GM20431 (cell line): Measurements from ENCODE around the gene PTPRU.

Experiments
- in situ Hi-C: fragments of 300-500 bp; cut with MseI, MboI; formaldehyde crosslinking; loops from one replicate; pipeline ENCODE4 v1.15.0; 2020; ENCODE audit warnings: low sequenced_read_pairs; ENCODE audit not compliant: unreplicated experiment

PTPRU gene

DNA sequence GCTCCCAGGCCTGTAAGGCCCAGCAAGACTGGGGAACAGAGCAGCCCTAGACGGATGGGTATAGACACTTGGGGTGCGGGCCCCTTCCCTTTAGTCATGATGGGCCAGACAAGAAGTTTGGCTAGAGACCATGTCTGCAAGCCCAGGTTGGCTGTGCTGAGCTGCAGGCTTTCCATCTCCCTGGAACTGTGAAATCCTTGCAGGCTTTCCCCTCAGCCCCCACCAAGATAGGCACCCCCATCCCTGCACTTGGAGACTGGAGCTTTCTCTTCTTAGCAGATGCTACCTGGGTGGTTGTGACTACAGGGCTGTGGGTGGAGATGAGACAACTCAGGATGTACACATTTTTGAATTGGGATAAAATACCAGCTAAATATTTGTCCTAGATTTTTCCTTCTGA is 110.3 kb downstream of the PTPRU start:
- in situ Hi-C loops, result no loop called here

DNA sequence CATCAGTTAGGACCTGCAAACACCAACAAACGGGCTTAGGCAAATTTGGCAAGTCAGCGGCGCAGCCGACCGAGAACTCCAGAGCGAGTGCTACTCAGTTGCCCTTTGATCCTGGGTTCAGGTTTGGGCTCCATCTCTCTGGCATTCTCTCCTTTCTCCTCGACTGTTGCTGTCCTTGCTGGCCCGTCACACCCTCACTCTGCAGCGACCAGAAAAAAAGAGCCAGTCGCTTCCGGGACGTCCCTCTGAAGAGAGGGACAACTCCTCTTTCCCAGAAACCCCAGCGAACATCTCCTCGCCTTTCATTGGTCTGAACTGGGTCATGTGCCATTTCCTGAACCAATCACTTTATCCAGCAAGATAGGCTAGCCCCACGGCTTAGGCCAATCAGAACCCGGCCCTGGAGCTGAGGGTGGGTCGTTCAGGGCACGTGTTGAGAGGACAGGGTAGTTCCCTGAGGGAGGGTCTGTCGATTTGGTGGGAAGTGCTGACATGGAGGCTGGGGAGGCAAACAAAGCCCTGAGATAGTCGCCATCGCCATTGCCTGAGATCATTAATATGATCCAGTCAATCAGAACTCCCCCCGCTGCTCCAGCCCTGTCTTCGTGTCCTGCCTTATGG is 113.7 kb downstream of the PTPRU start:
- in situ Hi-C loops, result no loop called here

DNA sequence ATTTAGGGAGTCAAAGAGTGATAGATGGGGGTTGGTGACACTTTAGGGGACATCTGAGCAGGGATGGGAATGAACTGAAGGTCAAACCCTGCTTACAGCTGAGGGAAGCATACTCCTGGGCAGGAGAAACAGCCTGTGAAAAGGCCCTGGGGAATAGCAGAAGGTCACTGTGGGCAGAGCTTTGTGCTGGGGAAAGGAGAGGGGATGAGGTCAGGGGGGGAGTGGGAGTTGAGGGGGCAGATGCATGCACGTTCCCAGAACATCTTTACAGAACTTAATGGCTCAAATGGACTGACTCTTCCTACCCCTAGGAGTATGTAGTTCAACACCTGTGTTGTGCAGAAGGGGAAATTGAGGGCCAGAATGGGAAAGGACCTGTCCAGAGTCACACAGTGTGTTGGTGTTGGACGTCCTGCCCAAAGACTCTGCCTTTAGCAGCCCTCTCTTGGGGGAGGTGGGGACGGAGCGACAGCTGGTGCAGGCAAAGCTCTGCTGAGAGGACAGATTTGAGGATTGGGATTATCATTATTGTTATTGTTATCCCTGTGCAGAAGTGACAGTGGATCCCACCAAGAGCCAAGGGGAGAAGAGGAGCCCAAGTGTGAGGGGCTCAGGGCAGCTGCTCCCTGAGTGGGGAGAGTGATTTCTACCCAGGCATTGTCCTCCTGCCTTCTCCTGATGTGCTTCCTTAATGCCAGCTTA is 116.5 kb downstream of the PTPRU start:
- in situ Hi-C loops, result no loop called here

DNA sequence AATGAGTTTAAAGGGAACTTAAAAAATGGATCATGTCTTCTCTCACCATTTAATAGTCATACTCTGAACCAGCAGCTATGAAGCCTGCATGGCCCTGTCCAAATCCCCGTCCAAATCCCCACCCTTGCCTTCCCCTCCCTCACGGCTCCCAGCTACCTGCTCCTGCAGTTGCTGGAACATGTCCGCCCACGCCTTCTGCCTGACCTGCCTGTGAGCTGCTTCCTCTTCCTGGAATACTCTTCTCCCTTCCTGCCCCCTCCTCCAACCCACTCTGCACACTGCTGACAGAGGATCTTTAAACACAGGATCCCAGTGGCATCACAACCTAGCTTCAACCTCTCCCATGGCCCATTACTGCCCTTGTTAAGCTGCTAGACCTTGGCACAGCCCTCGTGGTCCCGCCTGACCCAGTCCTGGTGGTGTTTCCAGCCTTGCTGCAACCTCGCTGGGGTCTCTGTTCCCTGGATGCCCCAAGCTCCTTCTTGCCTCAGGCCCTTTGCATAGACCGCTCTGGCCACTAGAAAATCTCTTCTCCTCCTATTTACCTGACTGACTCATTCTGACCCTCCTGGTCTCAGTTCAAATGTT is 118.3 kb downstream of the PTPRU start:
- in situ Hi-C loops, result no loop called here

DNA sequence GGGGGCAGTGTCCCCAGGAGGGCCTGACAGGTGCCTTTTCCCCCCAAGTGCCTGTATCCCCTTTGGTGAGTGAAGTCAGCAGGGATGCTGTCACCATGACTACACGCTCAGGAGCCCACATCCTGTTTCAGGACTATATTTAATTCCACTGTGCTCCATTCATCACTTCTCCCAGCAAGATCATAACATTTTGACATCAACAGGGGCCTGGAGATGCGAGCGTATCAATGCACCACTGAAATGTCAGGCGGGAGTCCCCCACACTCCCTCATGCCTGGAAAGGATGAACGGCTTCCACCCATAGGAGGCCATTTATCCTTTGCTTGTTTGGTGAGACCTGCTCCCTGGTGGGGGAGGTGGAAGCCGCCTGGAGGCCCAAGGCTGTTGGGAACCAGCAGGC is 119.1 kb downstream of the PTPRU start:
- in situ Hi-C loops, result no loop called here

DNA sequence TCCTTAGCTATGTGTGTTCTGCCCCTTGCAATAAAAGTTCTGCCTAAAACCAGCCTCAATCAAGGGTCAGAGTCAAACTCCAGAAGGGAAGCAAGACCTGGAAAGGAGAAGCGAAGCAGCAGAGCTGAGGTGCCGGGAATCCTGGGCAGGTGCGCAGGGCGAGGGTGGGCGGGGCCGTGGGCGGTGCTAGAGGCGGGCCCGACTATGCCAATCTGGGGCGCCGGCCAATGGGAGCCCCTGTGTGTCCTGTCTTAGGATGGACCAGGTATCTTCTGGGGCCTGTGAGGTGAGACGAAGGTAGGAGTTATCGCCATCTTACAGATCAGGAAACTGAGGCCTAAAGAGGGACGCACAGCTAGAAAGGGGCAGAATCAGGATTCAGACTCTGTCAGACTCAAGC is 120.3 kb downstream of the PTPRU start:
- in situ Hi-C loops, result no loop called here

DNA sequence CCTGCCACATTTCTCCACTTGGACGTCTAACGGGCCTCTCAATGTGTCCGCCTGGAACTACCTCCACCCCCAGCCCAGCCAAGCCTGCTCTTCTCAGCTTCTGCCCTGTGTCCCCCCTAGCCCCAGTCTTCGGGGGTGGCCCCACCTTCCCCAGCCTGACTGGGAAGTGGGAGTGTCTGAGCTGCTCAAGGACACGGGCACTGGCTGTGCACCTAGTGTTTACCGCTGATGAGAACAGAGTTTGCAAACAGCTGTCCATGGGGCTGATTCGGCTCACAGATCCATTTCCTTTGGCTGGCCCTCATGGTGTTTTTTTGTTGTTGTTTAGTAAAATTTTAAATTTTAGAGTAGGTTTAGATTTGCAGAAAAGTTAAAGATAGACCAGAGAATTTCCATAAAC is 121.1 kb downstream of the PTPRU start:
- in situ Hi-C loops, result no loop called here

DNA sequence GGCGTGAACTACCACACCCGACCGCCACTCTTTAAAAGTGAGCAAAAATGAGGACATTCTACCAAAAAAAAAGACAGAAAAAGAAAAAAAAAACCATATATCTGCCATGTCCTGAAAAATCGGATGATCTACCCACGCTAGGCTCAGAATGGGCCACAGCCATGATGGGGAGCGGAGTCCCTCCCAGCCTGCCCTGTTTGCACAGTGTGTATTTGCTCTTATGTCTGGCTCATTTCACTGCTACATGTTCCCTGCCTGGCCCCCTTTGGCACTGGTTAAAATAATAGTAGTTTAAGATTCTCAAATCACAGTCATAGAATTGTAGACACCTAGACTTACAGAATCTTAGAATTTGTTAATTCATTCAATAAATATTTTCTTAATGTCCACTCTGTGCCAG is 121.9 kb downstream of the PTPRU start:
- in situ Hi-C loops, result no loop called here

DNA sequence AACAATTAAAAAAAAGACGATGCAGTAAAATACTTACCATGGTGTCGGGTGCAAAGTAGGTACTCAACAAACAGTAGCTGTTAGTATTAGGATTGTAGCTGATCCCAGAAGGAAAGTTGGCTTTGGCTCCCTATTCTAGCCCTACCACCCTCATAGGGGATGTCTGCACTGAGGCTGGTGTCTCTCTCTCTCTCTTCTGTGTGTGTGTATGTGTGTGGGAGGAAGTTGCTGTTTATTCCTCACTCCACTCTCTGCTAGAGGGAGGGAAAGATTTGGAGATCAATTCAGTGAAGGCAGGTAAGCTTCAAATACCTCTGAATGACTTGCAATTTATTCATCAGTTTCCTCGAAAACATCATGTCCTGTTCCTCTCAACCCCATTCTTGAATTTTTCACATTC is 124.4 kb downstream of the PTPRU start:
- in situ Hi-C loops, result no loop called here

DNA sequence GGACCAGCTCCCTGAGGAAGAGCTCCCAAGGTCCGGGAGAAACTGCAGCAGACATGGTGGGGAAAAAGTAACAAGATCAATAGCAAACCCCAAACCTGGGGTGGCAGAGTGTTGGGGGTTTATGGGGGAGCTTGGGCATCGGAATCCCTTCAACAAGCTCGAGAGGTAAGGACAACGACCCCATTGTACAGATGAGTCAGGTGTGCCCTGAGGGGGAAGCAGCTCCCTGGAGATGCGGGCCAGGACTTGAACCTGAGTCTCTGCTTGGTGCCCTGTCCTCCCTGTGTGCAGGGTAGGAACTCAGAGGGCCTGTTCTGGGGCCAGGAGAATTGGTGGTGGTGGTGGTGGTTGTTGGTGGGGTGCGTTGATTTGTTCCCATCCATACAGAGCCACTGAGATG is 125.4 kb downstream of the PTPRU start:
- in situ Hi-C loops, result no loop called here

DNA sequence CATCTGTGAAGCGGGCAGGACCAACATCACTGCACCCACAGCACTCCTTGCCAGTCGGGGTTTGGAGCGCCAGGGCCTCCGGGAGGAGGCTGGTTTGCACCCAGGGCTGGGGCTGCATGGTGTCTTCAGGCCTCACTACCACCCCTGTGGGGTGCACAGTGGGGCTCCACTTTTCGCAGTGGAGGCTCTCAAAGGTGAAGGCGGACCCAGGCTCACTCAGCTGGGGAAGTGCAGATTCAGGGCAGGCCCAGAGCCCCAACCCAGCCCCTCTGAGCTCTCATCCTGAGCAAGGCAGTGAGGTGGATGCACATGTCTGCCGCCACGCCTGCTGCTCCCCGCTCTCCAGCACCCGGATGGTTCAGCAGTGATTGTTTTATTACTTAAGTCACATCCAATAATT is 125.8 kb downstream of the PTPRU start:
- in situ Hi-C loops, result no loop called here

DNA sequence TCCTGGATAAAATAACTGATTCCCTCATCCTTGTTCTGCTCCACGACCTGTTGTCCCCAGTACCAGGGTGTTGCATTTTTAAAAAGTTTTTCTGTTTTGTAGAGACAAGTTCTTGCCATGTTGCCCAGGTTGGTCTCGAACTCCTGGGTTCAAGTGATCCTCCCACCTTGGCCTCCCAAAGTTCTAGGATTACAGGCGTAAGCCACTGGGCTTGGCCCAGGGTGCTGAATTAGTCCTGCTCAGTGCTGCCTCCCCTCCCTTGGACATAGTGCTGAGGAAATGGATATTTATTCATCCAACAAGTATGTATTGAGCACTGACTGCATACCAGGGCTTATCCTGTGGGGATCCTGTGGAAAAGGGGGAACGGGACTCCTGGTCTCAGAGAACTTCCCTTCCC is 126.4 kb downstream of the PTPRU start:
- in situ Hi-C loops, result no loop called here

DNA sequence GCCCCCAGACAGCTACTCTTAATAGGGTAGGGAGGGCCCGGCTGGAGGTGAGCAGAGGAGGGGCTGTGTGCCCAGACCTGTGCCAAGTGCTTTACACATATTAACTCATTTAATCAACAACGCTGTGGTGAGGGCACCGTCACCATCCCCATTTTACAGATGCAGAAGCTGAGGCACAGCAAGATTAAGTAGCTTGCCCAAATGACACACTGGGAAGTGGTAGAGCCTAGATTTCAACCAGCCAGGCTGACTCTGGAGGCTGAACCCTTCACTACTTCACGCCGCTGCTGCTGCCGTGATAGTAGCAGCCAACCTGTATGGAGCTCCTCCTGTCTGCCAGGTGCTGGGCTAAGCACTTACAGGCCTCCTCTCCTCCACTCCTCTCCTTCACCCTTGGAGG is 127.2 kb downstream of the PTPRU start:
- in situ Hi-C loops, result no loop called here

DNA sequence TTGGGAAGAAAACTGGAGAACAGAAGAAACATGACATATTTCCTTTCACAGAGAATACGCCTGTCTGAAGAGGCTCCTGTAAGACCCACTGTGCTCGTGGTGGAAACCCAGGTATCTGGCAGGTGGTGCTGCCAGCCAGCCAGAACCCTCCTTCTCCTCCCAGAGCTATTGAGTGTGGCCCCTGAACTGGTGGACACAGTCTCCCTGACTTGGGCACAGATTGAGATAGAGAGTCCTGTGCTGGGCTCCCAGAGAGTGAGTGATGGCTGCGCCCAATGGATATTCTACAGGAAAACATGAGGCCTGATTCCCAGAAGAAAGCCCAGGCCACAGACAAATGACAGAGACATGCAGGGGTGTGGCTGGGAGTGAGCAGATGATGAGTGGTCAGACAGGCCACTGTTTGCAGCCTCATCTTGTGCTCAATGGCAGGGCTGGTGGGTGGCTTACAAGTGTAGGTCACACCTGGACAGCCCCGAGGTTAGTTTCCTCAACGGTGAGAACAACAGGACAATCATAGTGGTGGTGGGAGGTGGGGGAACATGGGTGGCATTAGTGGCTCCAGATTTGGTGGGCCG is 127.9 kb downstream of the PTPRU start:
- in situ Hi-C loops, result no loop called here

DNA sequence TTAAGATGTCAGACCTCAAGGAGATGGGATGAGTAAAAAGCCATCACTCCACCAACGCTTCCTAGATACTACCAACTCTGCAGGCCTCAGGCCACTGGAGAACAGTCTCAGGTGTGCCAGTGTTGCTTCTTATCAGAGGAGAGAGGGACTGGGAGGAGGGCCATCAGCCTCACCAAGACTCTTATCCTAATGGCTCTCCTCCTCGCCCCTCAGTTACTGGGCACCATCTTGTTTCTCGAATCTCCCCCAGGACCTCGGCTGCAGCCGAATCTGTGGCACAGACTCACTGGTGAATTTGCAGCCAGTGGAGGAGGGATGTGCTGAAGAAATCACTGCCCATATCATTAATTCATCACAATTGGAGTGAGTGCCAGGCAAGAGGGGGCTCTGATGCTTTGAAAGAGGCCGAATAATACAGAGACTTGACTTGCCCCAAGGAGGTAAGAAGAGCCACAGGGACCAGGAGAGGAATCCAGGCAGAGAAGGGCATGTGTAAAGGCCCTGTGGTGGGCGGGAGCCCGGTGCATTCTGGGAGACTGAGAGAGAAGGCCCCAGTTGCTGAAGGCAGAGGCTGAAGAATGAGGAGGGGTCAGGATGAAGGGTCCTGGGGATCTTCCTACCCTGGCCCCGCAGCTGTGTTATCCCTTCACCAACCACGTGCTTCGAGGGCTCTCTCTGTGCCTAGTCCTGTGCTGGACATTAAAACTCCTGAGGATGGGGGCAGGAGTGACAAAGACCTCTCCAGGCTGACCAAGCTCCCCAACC is 129.8 kb downstream of the PTPRU start:
- in situ Hi-C loops, result no loop called here

DNA sequence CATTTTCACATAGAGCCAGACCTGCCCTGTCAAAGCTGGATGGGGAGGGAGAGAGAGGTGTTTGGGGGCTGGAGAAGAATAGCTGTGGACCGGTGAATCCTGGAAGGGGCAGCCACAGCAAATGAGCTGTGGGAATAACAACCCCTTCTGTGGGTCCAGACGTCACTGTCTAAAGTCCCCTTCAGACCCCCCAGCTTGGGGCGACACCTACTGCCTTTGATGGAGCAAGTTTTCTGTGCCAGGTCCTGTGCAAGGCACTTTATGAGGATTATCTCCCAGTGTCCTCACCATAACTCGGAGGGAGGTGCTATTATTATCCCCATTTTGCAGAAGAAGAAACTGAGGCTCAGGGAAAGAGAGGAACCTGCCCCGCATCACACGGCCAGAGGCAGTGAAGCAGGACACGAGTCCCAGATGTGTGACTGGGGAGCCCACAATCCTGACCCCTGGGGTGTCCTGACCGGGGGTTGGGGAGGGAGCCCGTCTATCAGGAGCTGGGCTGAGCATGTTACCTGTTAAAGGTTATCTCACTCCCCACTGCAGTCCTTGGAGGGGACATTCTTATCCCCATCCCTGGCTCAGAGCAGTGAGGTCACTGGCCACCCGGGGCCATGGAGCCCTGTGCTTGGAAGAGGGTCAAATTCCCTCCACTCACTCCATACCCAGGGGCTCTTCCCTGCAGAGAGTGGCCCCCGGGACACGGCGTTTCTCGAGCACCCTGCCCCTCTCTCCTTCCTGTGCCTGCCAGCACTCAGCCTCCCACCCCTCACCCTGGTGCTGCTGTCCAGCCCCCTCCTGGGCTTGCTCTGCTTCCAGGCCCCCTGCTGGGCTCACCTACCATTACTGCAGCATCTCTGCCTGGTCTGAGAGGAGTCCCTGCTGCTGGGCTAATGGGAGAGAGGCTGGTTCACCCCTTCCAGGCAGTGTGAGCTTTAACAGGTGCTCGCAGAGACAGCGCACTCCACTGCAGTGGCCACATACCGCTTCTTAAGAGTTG is 132.9 kb downstream of the PTPRU start:
- in situ Hi-C loops, result no loop called here

DNA sequence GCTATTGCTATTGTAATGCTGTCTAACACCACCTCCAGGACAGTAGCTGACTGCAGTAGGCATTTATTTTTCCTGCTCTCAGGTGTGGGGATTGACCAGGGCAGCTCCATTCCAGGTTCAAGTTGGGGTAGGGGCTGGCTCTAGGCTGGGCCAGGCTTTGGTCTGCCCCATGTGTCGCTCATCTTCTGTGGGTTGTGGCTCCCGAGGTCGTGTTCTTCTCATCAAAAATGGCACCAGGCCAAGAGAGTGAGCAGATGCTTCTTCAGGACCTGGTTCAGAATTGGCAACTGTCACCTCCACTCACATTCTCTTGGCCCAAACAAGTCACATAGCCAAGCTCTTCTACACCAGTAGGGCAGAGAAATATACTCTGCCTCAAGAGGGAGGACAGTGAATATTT is 133.7 kb downstream of the PTPRU start:
- in situ Hi-C loops, result no loop called here

DNA sequence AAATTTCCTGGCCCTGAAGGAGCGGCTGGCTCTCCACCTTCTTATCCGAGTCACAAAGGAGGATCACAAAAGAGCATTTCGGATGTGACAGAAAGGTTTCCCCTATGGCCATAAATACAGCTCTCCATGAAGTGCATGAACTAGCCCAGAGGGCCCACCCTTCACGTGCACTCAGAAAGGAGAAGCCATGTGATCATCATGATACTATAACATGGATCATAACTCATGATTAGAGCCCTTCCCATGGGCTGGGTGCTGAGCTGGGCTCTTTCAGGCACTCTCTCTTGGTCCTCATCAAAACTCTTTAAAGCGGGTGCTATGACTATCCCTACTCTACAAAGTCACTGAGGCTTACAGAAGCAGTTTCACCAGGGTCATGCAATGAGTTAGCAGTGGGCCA is 135.0 kb downstream of the PTPRU start:
- in situ Hi-C loops, result no loop called here

DNA sequence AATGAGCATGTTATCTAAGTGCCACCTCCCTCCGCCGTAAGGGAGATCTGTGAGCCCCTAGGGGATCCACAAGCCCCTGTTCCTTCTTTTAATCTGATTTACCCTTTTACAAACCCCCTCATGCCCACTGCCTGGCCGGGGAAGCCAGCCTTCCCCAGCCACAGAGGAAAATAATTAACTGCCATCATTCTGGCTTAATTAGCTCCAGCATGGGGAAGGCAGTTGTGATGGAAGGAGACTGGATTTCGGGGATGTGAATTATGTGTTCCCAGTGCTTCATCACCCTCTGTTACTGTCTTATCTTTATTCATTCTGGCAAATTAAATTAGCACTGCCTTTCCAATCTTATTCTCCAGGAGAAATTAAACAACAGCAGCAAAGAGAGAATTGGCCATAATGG is 135.8 kb downstream of the PTPRU start:
- in situ Hi-C loops, result no loop called here
